Measurements from ENCODE around the gene ZNF302. TPM values are rescaled to one million over a fixed set of nuclear protein-coding genes. Genes with fewer than 3 reads are reported as not detected.

ZNF302 gene
- total RNA-seq, 1 donor from 2014 or later = 16.5 TPM

DNA sequence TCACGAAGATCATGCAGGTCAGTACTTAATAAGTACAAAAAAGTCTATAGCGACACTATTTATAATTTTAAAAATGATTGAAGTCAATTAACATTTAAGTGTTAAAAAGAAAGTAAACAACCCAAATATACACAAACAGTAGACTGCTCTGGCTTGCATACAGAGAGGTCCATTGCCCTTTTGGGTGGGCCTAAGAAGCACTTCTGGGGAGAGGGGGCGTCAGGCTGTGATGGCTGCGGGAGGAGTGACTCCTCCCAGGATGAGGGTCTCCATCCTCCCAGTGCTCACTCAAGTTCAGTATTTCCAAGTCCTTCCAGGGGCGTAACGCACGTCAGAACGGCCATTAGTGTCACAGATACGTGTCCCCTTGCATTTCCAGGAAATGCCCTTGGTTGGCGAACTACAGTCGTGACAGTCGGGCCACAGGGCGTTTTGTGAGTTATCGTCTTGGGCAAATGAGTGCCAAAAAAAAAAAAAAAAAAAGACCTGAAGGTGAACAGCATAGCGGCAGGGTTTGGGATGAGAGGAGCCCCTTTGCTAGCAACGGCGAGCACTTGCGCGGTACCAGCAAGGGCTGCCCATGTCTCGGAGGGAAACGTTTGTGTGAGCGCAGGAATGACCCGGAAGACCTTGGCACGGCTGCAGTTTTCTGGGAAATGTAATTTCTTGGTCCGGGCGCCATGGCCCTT is 637 bp upstream of the ZNF302 start, which contains the start of gene SCGB2B2:
Gene SCGB2B2, minus strand, starts transcription at position 463 of the 689 bp plus-strand sequence. CDS start 82,596 bp downstream, outside the sequence.
- TF ChIP-seq, protein P1, sequence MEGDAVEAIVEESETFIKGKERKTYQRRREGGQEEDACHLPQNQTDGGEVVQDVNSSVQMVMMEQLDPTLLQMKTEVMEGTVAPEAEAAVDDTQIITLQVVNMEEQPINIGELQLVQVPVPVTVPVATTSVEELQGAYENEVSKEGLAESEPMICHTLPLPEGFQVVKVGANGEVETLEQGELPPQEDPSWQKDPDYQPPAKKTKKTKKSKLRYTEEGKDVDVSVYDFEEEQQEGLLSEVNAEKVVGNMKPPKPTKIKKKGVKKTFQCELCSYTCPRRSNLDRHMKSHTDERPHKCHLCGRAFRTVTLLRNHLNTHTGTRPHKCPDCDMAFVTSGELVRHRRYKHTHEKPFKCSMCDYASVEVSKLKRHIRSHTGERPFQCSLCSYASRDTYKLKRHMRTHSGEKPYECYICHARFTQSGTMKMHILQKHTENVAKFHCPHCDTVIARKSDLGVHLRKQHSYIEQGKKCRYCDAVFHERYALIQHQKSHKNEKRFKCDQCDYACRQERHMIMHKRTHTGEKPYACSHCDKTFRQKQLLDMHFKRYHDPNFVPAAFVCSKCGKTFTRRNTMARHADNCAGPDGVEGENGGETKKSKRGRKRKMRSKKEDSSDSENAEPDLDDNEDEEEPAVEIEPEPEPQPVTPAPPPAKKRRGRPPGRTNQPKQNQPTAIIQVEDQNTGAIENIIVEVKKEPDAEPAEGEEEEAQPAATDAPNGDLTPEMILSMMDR (IDR thresholded peaks at IDR 0.05; ENCODE audit: insufficient read depth, low read depth, low read length) = no peak
- no peak for TF ChIP-seq EZH2 (IDR thresholded peaks at IDR 0.05; ENCODE audit: insufficient read depth, low read length)
- peaks cover 4% of the 10 kb centered on the region for H3K4me1 ChIP-seq (ENCODE audit: insufficient read depth, low read length)
- Mint-ChIP-seq H3K9me3 (ENCODE audit: unreplicated experiment) (peaks cover 24% of the 10 kb centered on the region), H3K27ac (ENCODE audit: unreplicated experiment) (peak within 1 kb of the TSS; percentile 98), H3K36me3 (ENCODE audit: low read depth, unreplicated experiment) (peaks cover 26% of the 10 kb centered on the region), H3K4me1 (ENCODE audit: low read depth, unreplicated experiment) (peaks cover 7% of the 10 kb centered on the region), H3K4me3 (ENCODE audit: unreplicated experiment) (peak within 1 kb of the TSS; percentile 94), H3K27me3 (ENCODE audit: low read depth, unreplicated experiment) (no peaks in the 10 kb centered on the region)
- no peaks in the 10 kb centered on the region for H3K27me3 ChIP-seq (ENCODE audit: insufficient read depth, low read length)
- H3K27ac ChIP-seq (ENCODE audit: low read depth, low read length) = peak within 1 kb of the TSS; percentile 93
- H3K4me3 ChIP-seq (ENCODE audit: insufficient read depth, low read depth, low read length) = peak within 1 kb of the TSS; percentile 74
- peak within 1 kb of the TSS; percentile 99 for H2AFZ ChIP-seq (ENCODE audit: low read depth, low read length)
- peaks cover 11% of the 10 kb centered on the region for H3K79me2 ChIP-seq (ENCODE audit: insufficient read depth, low read length)
- peak within 1 kb of the TSS; percentile 91 for H3K9ac ChIP-seq (ENCODE audit: low read length)
- peaks cover 14% of the 10 kb centered on the region for H3K36me3 ChIP-seq (ENCODE audit: insufficient read depth, low read length)
- FAIRE-seq (no peak), DNase-seq (ENCODE audit: low read depth) (no peak)
- no peaks in the 10 kb centered on the region for H4K20me1 ChIP-seq (ENCODE audit: insufficient read depth, low read length)
- H3K4me2 ChIP-seq (ENCODE audit: low read length) = peak within 1 kb of the TSS; percentile 88
- peaks cover 14% of the 10 kb centered on the region for H3K9me3 ChIP-seq (ENCODE audit: insufficient read depth, low read depth, low read length)

DNA sequence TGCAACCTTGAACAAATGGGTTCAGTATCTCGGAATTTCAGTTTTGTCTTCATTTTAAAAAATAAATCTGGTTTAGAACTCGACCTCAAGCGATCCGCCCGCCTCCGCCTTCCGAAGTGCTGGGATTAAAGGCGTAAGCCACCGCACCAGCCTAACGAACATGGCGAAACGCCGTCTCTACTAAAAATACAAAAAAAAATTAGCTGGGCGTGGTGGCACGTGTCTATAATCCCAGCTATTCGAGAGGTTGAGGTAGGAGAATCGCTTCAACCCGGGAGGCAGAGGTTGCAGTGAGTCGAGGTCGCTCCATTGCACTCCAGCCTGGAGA is 571 bp downstream of the ZNF302 start:
- peak overlapping the region; percentile 99 for H2AFZ ChIP-seq (ENCODE audit: low read depth, low read length)
- no peaks in the 10 kb centered on the region for H3K27me3 ChIP-seq (ENCODE audit: insufficient read depth, low read length)
- H3K4me3 Mint-ChIP-seq (ENCODE audit: unreplicated experiment) = peak overlapping the region; percentile 94
- peaks cover 17% of the 10 kb centered on the region for H3K9me3 ChIP-seq (ENCODE audit: insufficient read depth, low read depth, low read length)
- peak overlapping the region; percentile 74 for H3K4me3 ChIP-seq (ENCODE audit: insufficient read depth, low read depth, low read length)
- H3K36me3 ChIP-seq (ENCODE audit: insufficient read depth, low read length) = peaks cover 25% of the 10 kb centered on the region
- TF ChIP-seq EZH2 (IDR thresholded peaks at IDR 0.05; ENCODE audit: insufficient read depth, low read length) = no peak
- TF ChIP-seq, protein P1 (IDR thresholded peaks at IDR 0.05; ENCODE audit: insufficient read depth, low read depth, low read length) = no peak
- no peak for DNase-seq (ENCODE audit: low read depth)
- peak overlapping the region; percentile 93 for H3K27ac ChIP-seq (ENCODE audit: low read depth, low read length)
- H3K9me3 Mint-ChIP-seq (ENCODE audit: unreplicated experiment) = peaks cover 31% of the 10 kb centered on the region
- H3K4me1 ChIP-seq (ENCODE audit: insufficient read depth, low read length) = peaks cover 4% of the 10 kb centered on the region
- peak overlapping the region; percentile 98 for H3K27ac Mint-ChIP-seq (ENCODE audit: unreplicated experiment)
- no peaks in the 10 kb centered on the region for H4K20me1 ChIP-seq (ENCODE audit: insufficient read depth, low read length)
- H3K4me2 ChIP-seq (ENCODE audit: low read length) = peak overlapping the region; percentile 88
- H3K36me3 Mint-ChIP-seq (ENCODE audit: low read depth, unreplicated experiment) = peaks cover 33% of the 10 kb centered on the region
- FAIRE-seq = no peak
- H3K79me2 ChIP-seq (ENCODE audit: insufficient read depth, low read length) = peaks cover 11% of the 10 kb centered on the region
- no peaks in the 10 kb centered on the region for H3K27me3 Mint-ChIP-seq (ENCODE audit: low read depth, unreplicated experiment)
- peak overlapping the region; percentile 91 for H3K9ac ChIP-seq (ENCODE audit: low read length)
- peaks cover 7% of the 10 kb centered on the region for H3K4me1 Mint-ChIP-seq (ENCODE audit: low read depth, unreplicated experiment)

DNA sequence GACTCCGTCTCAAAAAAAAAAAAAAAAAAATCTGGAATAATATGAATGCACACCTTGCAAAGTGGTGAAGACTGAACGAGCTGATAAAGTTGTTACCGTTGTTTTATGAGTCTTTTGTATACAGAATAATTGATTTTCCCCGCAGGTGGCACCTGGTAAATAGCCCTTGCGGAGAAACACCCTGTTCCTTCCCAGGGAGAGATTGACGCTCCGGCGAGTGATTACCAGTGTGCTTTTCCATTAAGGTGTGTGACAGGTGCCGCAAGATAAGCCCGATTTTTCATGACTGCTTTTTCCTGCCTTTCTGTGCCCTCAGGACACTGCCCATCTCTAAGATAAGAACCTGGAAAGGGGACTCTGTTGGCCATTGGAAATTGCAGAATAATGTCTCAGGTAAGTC is 943 bp downstream of the ZNF302 start:
- H3K36me3 ChIP-seq (ENCODE audit: insufficient read depth, low read length) = peaks cover 29% of the 10 kb centered on the region
- peaks cover 11% of the 10 kb centered on the region for H3K79me2 ChIP-seq (ENCODE audit: insufficient read depth, low read length)
- no peak overlapping the region for H2AFZ ChIP-seq (ENCODE audit: low read depth, low read length)
- peak overlapping the region; percentile 74 for H3K4me3 ChIP-seq (ENCODE audit: insufficient read depth, low read depth, low read length)
- Mint-ChIP-seq H3K4me3 (ENCODE audit: unreplicated experiment) (peak overlapping the region; percentile 94), H3K9me3 (ENCODE audit: unreplicated experiment) (peaks cover 32% of the 10 kb centered on the region), H3K36me3 (ENCODE audit: low read depth, unreplicated experiment) (peaks cover 35% of the 10 kb centered on the region), H3K4me1 (ENCODE audit: low read depth, unreplicated experiment) (peaks cover 7% of the 10 kb centered on the region), H3K27ac (ENCODE audit: unreplicated experiment) (peak overlapping the region; percentile 98), H3K27me3 (ENCODE audit: low read depth, unreplicated experiment) (no peaks in the 10 kb centered on the region)
- no peaks in the 10 kb centered on the region for H4K20me1 ChIP-seq (ENCODE audit: insufficient read depth, low read length)
- no peak for DNase-seq (ENCODE audit: low read depth)
- TF ChIP-seq, protein P1 (IDR thresholded peaks at IDR 0.05; ENCODE audit: insufficient read depth, low read depth, low read length) = no peak
- TF ChIP-seq EZH2 (IDR thresholded peaks at IDR 0.05; ENCODE audit: insufficient read depth, low read length) = no peak
- no peak for FAIRE-seq
- H3K27ac ChIP-seq (ENCODE audit: low read depth, low read length) = no peak overlapping the region
- H3K9ac ChIP-seq (ENCODE audit: low read length) = peak overlapping the region; percentile 91
- peaks cover 4% of the 10 kb centered on the region for H3K4me1 ChIP-seq (ENCODE audit: insufficient read depth, low read length)
- peaks cover 18% of the 10 kb centered on the region for H3K9me3 ChIP-seq (ENCODE audit: insufficient read depth, low read depth, low read length)
- no peaks in the 10 kb centered on the region for H3K27me3 ChIP-seq (ENCODE audit: insufficient read depth, low read length)
- peak overlapping the region; percentile 88 for H3K4me2 ChIP-seq (ENCODE audit: low read length)
